ENCODE data around the gene TAPT1.

TAPT1 gene

GRCh38 chr4:16158504-16158852 lies 67.8 kb downstream of the TAPT1 start:
- peaks cover 16% of the 10 kb centered on the region for H3K4me1 ChIP-seq (ENCODE audit: insufficient read depth, low read length, poor library complexity, severe bottlenecking)
- no peak overlapping the region for H3K9ac ChIP-seq (ENCODE audit: low read depth, low read length, poor library complexity, severe bottlenecking)

GRCh38 chr4:16157609-16158503 lies 68.4 kb downstream of the TAPT1 start:
- H3K27me3 ChIP-seq (ENCODE audit: insufficient read depth, low read length, poor library complexity, severe bottlenecking): no peaks in the 10 kb centered on the region
- no peak overlapping the region for H3K4me3 ChIP-seq (ENCODE audit: low read length, poor library complexity, severe bottlenecking)
- no peak overlapping the region for H3K4me2 ChIP-seq (ENCODE audit: low read depth, low read length, poor library complexity, severe bottlenecking)
- no peaks in the 10 kb centered on the region for H3K9me2 ChIP-seq (replicated peaks; ENCODE audit: low read depth, low read length)
- no peaks in the 10 kb centered on the region for H3K9me3 ChIP-seq (ENCODE audit: insufficient read depth, low read depth, low read length)
- H3F3A ChIP-seq (ENCODE audit: low read depth): no peaks in the 10 kb centered on the region
- no peaks in the 10 kb centered on the region for H3K79me2 ChIP-seq (ENCODE audit: insufficient read depth, low read length)
- H3K4me1 ChIP-seq (ENCODE audit: insufficient read depth, low read length, poor library complexity, severe bottlenecking): peaks cover 16% of the 10 kb centered on the region
- H3K36me3 ChIP-seq (ENCODE audit: insufficient read depth, low read length): peaks cover 10% of the 10 kb centered on the region; the same call in 1 of the 2 replicates
- no peak overlapping the region for H2AFZ ChIP-seq (ENCODE audit: low read length)
- H4K20me1 ChIP-seq (ENCODE audit: insufficient read depth, low read length, poor library complexity, severe bottlenecking): no peaks in the 10 kb centered on the region
- TF ChIP-seq, protein P1, sequence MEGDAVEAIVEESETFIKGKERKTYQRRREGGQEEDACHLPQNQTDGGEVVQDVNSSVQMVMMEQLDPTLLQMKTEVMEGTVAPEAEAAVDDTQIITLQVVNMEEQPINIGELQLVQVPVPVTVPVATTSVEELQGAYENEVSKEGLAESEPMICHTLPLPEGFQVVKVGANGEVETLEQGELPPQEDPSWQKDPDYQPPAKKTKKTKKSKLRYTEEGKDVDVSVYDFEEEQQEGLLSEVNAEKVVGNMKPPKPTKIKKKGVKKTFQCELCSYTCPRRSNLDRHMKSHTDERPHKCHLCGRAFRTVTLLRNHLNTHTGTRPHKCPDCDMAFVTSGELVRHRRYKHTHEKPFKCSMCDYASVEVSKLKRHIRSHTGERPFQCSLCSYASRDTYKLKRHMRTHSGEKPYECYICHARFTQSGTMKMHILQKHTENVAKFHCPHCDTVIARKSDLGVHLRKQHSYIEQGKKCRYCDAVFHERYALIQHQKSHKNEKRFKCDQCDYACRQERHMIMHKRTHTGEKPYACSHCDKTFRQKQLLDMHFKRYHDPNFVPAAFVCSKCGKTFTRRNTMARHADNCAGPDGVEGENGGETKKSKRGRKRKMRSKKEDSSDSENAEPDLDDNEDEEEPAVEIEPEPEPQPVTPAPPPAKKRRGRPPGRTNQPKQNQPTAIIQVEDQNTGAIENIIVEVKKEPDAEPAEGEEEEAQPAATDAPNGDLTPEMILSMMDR (conservative IDR thresholded peaks at IDR 0.05; ENCODE audit: low read length): no peak
- TF ChIP-seq EZH2phosphoT487 (IDR thresholded peaks at IDR 0.05; ENCODE audit: borderline replicate concordance): no peak
- H3K9ac ChIP-seq (ENCODE audit: low read depth, low read length, poor library complexity, severe bottlenecking): no peak overlapping the region

More at GRCh38 chr4:16158504-16158852, 67.8 kb downstream of the TAPT1 start:
- Histone ChIP-seq H3F3A (ENCODE audit: low read depth) (no peaks in the 10 kb centered on the region), H3K9me3 (ENCODE audit: insufficient read depth, low read depth, low read length) (no peaks in the 10 kb centered on the region), H3K36me3 (ENCODE audit: insufficient read depth, low read length) (peaks cover 16% of the 10 kb centered on the region; the same call in 1 of the 2 replicates), H3K79me2 (ENCODE audit: insufficient read depth, low read length) (no peaks in the 10 kb centered on the region), H4K20me1 (ENCODE audit: insufficient read depth, low read length, poor library complexity, severe bottlenecking) (no peaks in the 10 kb centered on the region), H3K27me3 (ENCODE audit: insufficient read depth, low read length, poor library complexity, severe bottlenecking) (no peaks in the 10 kb centered on the region), H3K4me2 (ENCODE audit: low read depth, low read length, poor library complexity, severe bottlenecking) (no peak overlapping the region), H3K4me3 (ENCODE audit: low read length, poor library complexity, severe bottlenecking) (no peak overlapping the region), H3K9me2 (replicated peaks; ENCODE audit: low read depth, low read length) (no peaks in the 10 kb centered on the region), H2AFZ (ENCODE audit: low read length) (no peak overlapping the region)
- TF ChIP-seq, protein P1 (conservative IDR thresholded peaks at IDR 0.05; ENCODE audit: low read length): no peak
- no peak for TF ChIP-seq EZH2phosphoT487 (IDR thresholded peaks at IDR 0.05; ENCODE audit: borderline replicate concordance)

GRCh38 chr4:16155528-16156169 lies 70.6 kb downstream of the TAPT1 start:
- Histone ChIP-seq H4K20me1 (ENCODE audit: insufficient read depth, low read length, poor library complexity, severe bottlenecking) (no peaks in the 10 kb centered on the region), H3K79me2 (ENCODE audit: insufficient read depth, low read length) (no peaks in the 10 kb centered on the region), H3K4me1 (ENCODE audit: insufficient read depth, low read length, poor library complexity, severe bottlenecking) (peaks cover 7% of the 10 kb centered on the region), H2AFZ (ENCODE audit: low read length) (no peak overlapping the region), H3K9ac (ENCODE audit: low read depth, low read length, poor library complexity, severe bottlenecking) (no peak overlapping the region), H3K4me3 (ENCODE audit: low read length, poor library complexity, severe bottlenecking) (no peak overlapping the region), H3F3A (ENCODE audit: low read depth) (no peaks in the 10 kb centered on the region), H3K27me3 (ENCODE audit: insufficient read depth, low read length, poor library complexity, severe bottlenecking) (no peaks in the 10 kb centered on the region), H3K36me3 (ENCODE audit: insufficient read depth, low read length) (peaks cover 4% of the 10 kb centered on the region; the same call in 1 of the 2 replicates), H3K9me3 (ENCODE audit: insufficient read depth, low read depth, low read length) (no peaks in the 10 kb centered on the region), H3K4me2 (ENCODE audit: low read depth, low read length, poor library complexity, severe bottlenecking) (no peak overlapping the region), H3K9me2 (replicated peaks; ENCODE audit: low read depth, low read length) (no peaks in the 10 kb centered on the region)
- TF ChIP-seq EZH2phosphoT487 (IDR thresholded peaks at IDR 0.05; ENCODE audit: borderline replicate concordance): no peak
- TF ChIP-seq, protein P1 (conservative IDR thresholded peaks at IDR 0.05; ENCODE audit: low read length): no peak

Measured in Loucy (cell line).